ENCODE results near the gene EIPR1. TPM values are rescaled to one million over a fixed set of nuclear protein-coding genes. Genes with fewer than 3 reads are reported as not detected.

The EIPR1 gene
- total and polyA plus RNA-seq, 2 of the 13 experiments (the other 11 are each of a cell fraction or from before 2014, with no cell fraction given), result 70.0 to 96.3 TPM

- TF ChIP-seq ZBTB39 (CRISPR knock-in tag; IDR thresholded peaks at IDR 0.05) (no peak), MAFG (CRISPR knock-in tag; IDR thresholded peaks at IDR 0.05) (no peak), HIVEP1 (CRISPR knock-in tag; IDR thresholded peaks at IDR 0.05) (no peak), ZFP91 (CRISPR knock-in tag; IDR thresholded peaks at IDR 0.05; ENCODE audit: borderline replicate concordance) (no peak)
Measured at GRCh38 chr2:3253913-3254441, 123.6 kb downstream of the EIPR1 start (continued).

DNA sequence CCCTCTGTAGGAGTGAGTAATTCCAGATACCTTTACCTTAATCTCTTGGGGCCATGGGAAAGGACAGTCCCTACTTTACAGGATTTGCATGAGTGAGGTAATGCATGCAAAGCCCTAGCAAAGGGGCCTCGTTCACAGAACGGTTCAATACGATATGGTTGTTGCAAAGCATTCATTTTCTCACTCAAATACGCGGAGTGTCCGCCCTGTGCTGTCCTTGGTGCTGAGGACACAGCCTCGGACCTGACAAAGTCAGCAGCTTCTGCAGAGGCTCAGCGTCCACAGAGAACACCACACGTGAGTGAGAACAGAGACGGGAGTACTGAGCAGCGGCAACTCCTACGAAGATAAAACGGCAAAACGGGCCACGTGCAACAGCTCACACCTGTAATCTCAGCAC, 125.7 kb downstream of the EIPR1 start:
- Histone ChIP-seq H3K36me3 (replicated peaks in 1 of 2; ENCODE audit: control insufficient read depth in 1 of 2, insufficient read depth in 2 of 2, low read length in 2 of 2) (peaks cover 10 to 34% of the 10 kb centered on the region in 2 experiments; a peak in 4 of 5 replicates), H3K9ac (ENCODE audit: insufficient read depth, low read depth, low read length) (no peak overlapping the region), H3K4me3 (replicated peaks in 1 of 3; ENCODE audit: insufficient read depth in 1 of 3, low read depth in 2 of 3, low read length in 3 of 3) (no peak overlapping the region), H3K4me2 (ENCODE audit: low read depth, low read length) (no peak overlapping the region), H3K9me3 (ENCODE audit: low read length) (peaks cover 9% of the 10 kb centered on the region; the same call in 1 of the 2 replicates), H3K79me2 (ENCODE audit: insufficient read depth, low read length) (no peaks in the 10 kb centered on the region), H3K4me1 (ENCODE audit: insufficient read depth, low read length) (peaks cover 27% of the 10 kb centered on the region), H2AFZ (ENCODE audit: low read length) (no peak overlapping the region), H4K20me1 (ENCODE audit: insufficient read depth, low read length) (no peaks in the 10 kb centered on the region), H3K27me3 (ENCODE audit: control insufficient read depth in 1 of 2, insufficient read depth in 2 of 2, low read length in 2 of 2) (no peaks in the 10 kb centered on the region), H3K27ac (ENCODE audit: extremely low read length, insufficient read depth, low read length) (no peak overlapping the region)
- WGBS (ENCODE audit: low lambda C conversion rate), result 97% methylated on average over 15 of the region's 15 CpGs
- TF ChIP-seq ZBTB33 (CRISPR knock-in tag; IDR thresholded peaks at IDR 0.05) (peak; percentile 84), REST (IDR thresholded peaks at IDR 0.05; ENCODE audit: borderline replicate concordance in 1 of 2, low read depth in 1 of 2, low read length in 2 of 2) (peak; percentile 51 to 90), ZBTB38 (CRISPR knock-in tag; IDR thresholded peaks at IDR 0.05) (0 out of 2 replicates have a peak, but pooled peaks have one; percentile 20), JUNB (CRISPR knock-in tag; IDR thresholded peaks at IDR 0.05; ENCODE audit: borderline replicate concordance) (no peak), MIER2 (CRISPR knock-in tag; IDR thresholded peaks at IDR 0.05) (peak; percentile 90)
- DNase-seq (ENCODE audit: low spot score) (no peak), FAIRE-seq (no peak), ATAC-seq (no peak)
- ChIA-PET CTCF (ENCODE audit: low intra/inter-chr PET ratio, low total read pairs) (no interaction called here), POLR2A (no interaction called here)
- intact Hi-C loops (cut with micrococcal nuclease; ENCODE audit: unreplicated experiment) (no loop called here), in situ Hi-C loops (cut with HindIII; ENCODE audit: extremely low pct_ligation_motif_present, low pct_unique_long_range_greater_than_20kb) (no loop called here)
- BruUV-seq (replicated peaks), result no TSS peak

Data from HepG2 (cell line).